GM23338 (cell line): ENCODE results near the gene NLRC5. TPM values are rescaled to one million over a fixed set of nuclear protein-coding genes. Genes with fewer than 3 reads are reported as not detected.

Source experiments
- ATAC-seq: fragments of 200-7000 bp; cut with Tn5 transposase; 3 replicates; pipeline ENCODE4 v1.9.1; 2020
- DNase-seq: peaks from one replicate; pipeline ENCODE4 v3.0.0-alpha.2; 2015; ENCODE audit warnings: low spot score
- H2AFZ ChIP-seq: fragments of 200-600 bp; sonication (generic); 2 replicates; pipeline ENCODE4 v1.8.0; 2016; ENCODE audit warnings: antibody characterized with exemption, mild to moderate bottlenecking, moderate library complexity
- H3F3A ChIP-seq: fragments of 200-600 bp; sonication (generic); replicated peaks from 2 replicates; pipeline ENCODE4 v1.8.0; 2017; ENCODE audit warnings: antibody characterized with exemption, mixed run types, low read depth
- H3K27ac ChIP-seq: fragments of 200-600 bp; sonication (generic); 2 replicates; pipeline ENCODE4 v1.6.1; 2016; ENCODE audit warnings: low read depth
- H3K27me3 ChIP-seq: fragments of 200-600 bp; sonication (generic); 2 replicates; pipeline ENCODE4 v1.8.0; 2016; ENCODE audit warnings: mild to moderate bottlenecking, mixed run types, moderate library complexity; ENCODE audit not compliant: insufficient read depth
- H3K36me3 ChIP-seq: fragments of 200-600 bp; sonication (generic); 2 replicates; pipeline ENCODE4 v1.8.0; 2016; ENCODE audit warnings: mild to moderate bottlenecking; ENCODE audit not compliant: insufficient read depth
- H3K4me1 ChIP-seq: fragments of 200-600 bp; sonication (generic); 2 replicates; pipeline ENCODE4 v1.8.0; 2016; ENCODE audit warnings: mild to moderate bottlenecking, moderate library complexity; ENCODE audit not compliant: insufficient read depth
- H3K4me2 ChIP-seq: fragments of 200-600 bp; sonication (generic); 2 replicates; pipeline ENCODE4 v1.7.1; 2017; ENCODE audit warnings: mixed run types
- H3K4me3 ChIP-seq: fragments of 200-600 bp; sonication (generic); 2 replicates; pipeline ENCODE4 v1.6.1; 2016; ENCODE audit warnings: mixed run types
- H3K79me2 ChIP-seq: fragments of 200-600 bp; sonication (generic); replicated peaks from 2 replicates; pipeline ENCODE4 v1.8.0; 2017; ENCODE audit warnings: mild to moderate bottlenecking; ENCODE audit not compliant: insufficient read depth
- H3K9me2 ChIP-seq: fragments of 200-600 bp; sonication (generic); 2 replicates; pipeline ENCODE4 v1.8.0; 2017; ENCODE audit not compliant: insufficient read depth
- H4K20me1 ChIP-seq: fragments of 200-600 bp; sonication (generic); replicated peaks from 2 replicates; pipeline ENCODE4 v1.8.0; 2017; ENCODE audit warnings: mild to moderate bottlenecking; ENCODE audit not compliant: insufficient read depth
- H3K27ac Mint-ChIP-seq: 2 replicates; pipeline ENCODE4 v1.8.0; 2020; ENCODE audit warnings: inconsistent platforms, mild to moderate bottlenecking, moderate library complexity, mixed read lengths
- H3K27me3 Mint-ChIP-seq: 3 replicates; pipeline ENCODE4 v1.8.0; 2022; ENCODE audit warnings: low read depth, mild to moderate bottlenecking, moderate library complexity, mixed read lengths, inconsistent platforms; ENCODE audit not compliant: insufficient read depth, poor library complexity
- H3K36me3 Mint-ChIP-seq: 3 replicates; pipeline ENCODE4 v1.8.0; 2021; ENCODE audit warnings: low read depth, mild to moderate bottlenecking, inconsistent platforms, moderate library complexity, mixed read lengths
- H3K4me1 Mint-ChIP-seq: 3 replicates; pipeline ENCODE4 v1.8.0; 2020; ENCODE audit warnings: mild to moderate bottlenecking, inconsistent platforms, mixed read lengths
- H3K4me3 Mint-ChIP-seq: 3 replicates; pipeline ENCODE4 v1.8.0; 2021; ENCODE audit warnings: moderate library complexity, mild to moderate bottlenecking, inconsistent platforms, mixed read lengths
- H3K9me3 Mint-ChIP-seq: 3 replicates; pipeline ENCODE4 v1.8.0; 2020; ENCODE audit warnings: moderate library complexity, mild to moderate bottlenecking, inconsistent platforms, mixed read lengths
- CREB1 ChIP-seq: fragments of 250-450 bp; sonication (Bioruptor Pico); IDR thresholded peaks from 2 replicates; pipeline ENCODE4 v1.5.0; 2020; ENCODE audit warnings: low read depth, mild to moderate bottlenecking, moderate library complexity
- CTCF ChIP-seq, 2 experiments: fragments of 200-600 bp in 1 of 2; sonication (generic) in 1 of 2; conservative IDR thresholded peaks; 2 replicates each; pipeline versions ENCODE4 v1.5.1 to v1.6.1; 2016 to 2017; ENCODE audit warnings: antibody characterized with exemption in 2 of 2, low read depth in 2 of 2, mild to moderate bottlenecking in 2 of 2, moderate library complexity in 1 of 2
- ETS1 ChIP-seq: IDR thresholded peaks from 2 replicates; pipeline ENCODE4 v1.6.1; 2016; ENCODE audit warnings: antibody characterized with exemption
- EZH2 ChIP-seq: fragments of 200-600 bp; sonication (generic); IDR thresholded peaks from one replicate; pipeline ENCODE4 v1.8.0; 2017; ENCODE audit warnings: antibody characterized with exemption, mild to moderate bottlenecking, low read depth; ENCODE audit not compliant: unreplicated experiment
- EZH2phosphoT487 ChIP-seq: fragments of 200-600 bp; sonication (generic); IDR thresholded peaks from one replicate; pipeline ENCODE4 v1.8.1; 2018; ENCODE audit warnings: antibody characterized with exemption; ENCODE audit not compliant: unreplicated experiment
- JUNB ChIP-seq: IDR thresholded peaks from one replicate; pipeline ENCODE4 v1.6.1; 2016; ENCODE audit warnings: antibody characterized with exemption; ENCODE audit not compliant: unreplicated experiment
- NANOG ChIP-seq: IDR thresholded peaks from 2 replicates; pipeline ENCODE4 v1.6.1; 2016; ENCODE audit warnings: antibody characterized with exemption, borderline replicate concordance
- POLR2AphosphoS5 ChIP-seq: IDR thresholded peaks from 2 replicates; pipeline ENCODE4 v1.6.1; 2016; ENCODE audit warnings: antibody characterized with exemption, low read depth
- REST ChIP-seq: IDR thresholded peaks from one replicate; pipeline ENCODE4 v1.6.1; 2018; ENCODE audit warnings: antibody characterized with exemption; ENCODE audit not compliant: unreplicated experiment
- STAT1 ChIP-seq: IDR thresholded peaks from one replicate; pipeline ENCODE4 v1.6.1; 2016; ENCODE audit warnings: antibody characterized with exemption; ENCODE audit not compliant: unreplicated experiment
- ZNF114 ChIP-seq: fragments of 250-450 bp; sonication (Bioruptor Pico); IDR thresholded peaks from 2 replicates; pipeline ENCODE4 v1.5.0; 2020; ENCODE audit warnings: mild to moderate bottlenecking, moderate library complexity
- ZNF331 ChIP-seq: fragments of 250-450 bp; sonication (Bioruptor Pico); IDR thresholded peaks from 2 replicates; pipeline ENCODE4 v1.5.0; 2020; ENCODE audit warnings: low read depth, mild to moderate bottlenecking, moderate library complexity
- polyA plus RNA-seq: library from polyadenylated mRNA; unstranded; fragments of >200 nt; fragmentation: Nextera tagmentation; extraction: Ambion mirVana; gene quantifications from 2 replicates; pipeline ENCODE4 v1.2.1, GENCODE V29; 2016
- total RNA-seq: library from RNA; depleted of rRNA; stranded (reverse); fragments of >200 nt; shearing (Covaris generic); gene quantifications from 2 replicates; pipeline ENCODE4 v1.2.3, GENCODE V29; 2014
- TF ChIP-seq, protein P1 (sequence below): fragments of 250-450 bp; sonication (Bioruptor Pico); IDR thresholded peaks from 2 replicates; pipeline ENCODE4 v1.5.0; 2020; ENCODE audit warnings: mild to moderate bottlenecking, moderate library complexity

Gene NLRC5
- total and polyA plus RNA-seq, 2 experiments from 2014 or later = 2.3 to 3.9 TPM

DNA sequence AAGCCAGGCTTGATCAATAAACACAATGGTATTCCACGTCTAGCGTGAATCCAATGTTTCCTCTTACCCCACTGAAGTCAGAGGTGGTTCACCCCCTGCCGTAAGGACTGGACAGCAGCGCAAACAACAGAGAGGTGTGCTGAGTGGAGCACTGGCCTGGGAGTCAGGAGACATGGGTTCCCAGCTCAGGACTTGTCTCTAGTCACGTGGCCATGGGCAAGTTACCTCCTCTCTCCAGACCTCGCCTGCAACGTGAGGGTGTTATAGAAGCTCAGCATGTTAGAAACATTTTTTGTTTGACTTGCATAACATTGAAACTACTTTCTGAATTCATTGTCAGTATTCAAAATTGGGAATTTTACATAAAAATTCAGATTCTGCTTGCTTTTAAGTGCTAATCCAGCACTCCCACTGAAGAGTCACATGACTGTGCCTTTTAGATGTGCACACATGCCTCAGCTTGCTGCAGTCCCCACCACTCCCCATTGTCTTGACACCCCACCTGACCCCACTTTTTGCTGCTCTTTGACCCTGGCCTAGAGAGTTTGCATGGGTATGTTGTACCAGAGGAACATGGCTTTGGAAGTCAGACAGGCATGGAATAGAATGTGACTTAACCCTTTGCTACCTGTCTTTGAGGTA lies 94.2 kb downstream of the NLRC5 start:
- no peaks in the 10 kb centered on the region for H3K9me3 Mint-ChIP-seq
- no peak for DNase-seq
- H3K4me1 Mint-ChIP-seq = peaks cover 10% of the 10 kb centered on the region
- Histone ChIP-seq H3K27ac (no peak overlapping the region), H3K27me3 (no peaks in the 10 kb centered on the region), H3K79me2 (no peaks in the 10 kb centered on the region), H3F3A (no peaks in the 10 kb centered on the region), H3K36me3 (no peaks in the 10 kb centered on the region), H4K20me1 (no peaks in the 10 kb centered on the region), H2AFZ (no peak overlapping the region), H3K4me2 (no peak overlapping the region), H3K4me1 (no peaks in the 10 kb centered on the region), H3K9me2 (no peaks in the 10 kb centered on the region), H3K4me3 (no peak overlapping the region)
- no peak overlapping the region for H3K27ac Mint-ChIP-seq
- H3K36me3 Mint-ChIP-seq = no peaks in the 10 kb centered on the region
- TF ChIP-seq STAT1 = no peak
- TF ChIP-seq ETS1 = no peak
- no peak for TF ChIP-seq JUNB
- TF ChIP-seq NANOG = no peak
- TF ChIP-seq EZH2 = no peak
- TF ChIP-seq ZNF114 (CRISPR knock-in tag) = no peak
- no peak for TF ChIP-seq CREB1 (CRISPR knock-in tag)
- TF ChIP-seq ZNF331 = no peak
- TF ChIP-seq, protein P1, sequence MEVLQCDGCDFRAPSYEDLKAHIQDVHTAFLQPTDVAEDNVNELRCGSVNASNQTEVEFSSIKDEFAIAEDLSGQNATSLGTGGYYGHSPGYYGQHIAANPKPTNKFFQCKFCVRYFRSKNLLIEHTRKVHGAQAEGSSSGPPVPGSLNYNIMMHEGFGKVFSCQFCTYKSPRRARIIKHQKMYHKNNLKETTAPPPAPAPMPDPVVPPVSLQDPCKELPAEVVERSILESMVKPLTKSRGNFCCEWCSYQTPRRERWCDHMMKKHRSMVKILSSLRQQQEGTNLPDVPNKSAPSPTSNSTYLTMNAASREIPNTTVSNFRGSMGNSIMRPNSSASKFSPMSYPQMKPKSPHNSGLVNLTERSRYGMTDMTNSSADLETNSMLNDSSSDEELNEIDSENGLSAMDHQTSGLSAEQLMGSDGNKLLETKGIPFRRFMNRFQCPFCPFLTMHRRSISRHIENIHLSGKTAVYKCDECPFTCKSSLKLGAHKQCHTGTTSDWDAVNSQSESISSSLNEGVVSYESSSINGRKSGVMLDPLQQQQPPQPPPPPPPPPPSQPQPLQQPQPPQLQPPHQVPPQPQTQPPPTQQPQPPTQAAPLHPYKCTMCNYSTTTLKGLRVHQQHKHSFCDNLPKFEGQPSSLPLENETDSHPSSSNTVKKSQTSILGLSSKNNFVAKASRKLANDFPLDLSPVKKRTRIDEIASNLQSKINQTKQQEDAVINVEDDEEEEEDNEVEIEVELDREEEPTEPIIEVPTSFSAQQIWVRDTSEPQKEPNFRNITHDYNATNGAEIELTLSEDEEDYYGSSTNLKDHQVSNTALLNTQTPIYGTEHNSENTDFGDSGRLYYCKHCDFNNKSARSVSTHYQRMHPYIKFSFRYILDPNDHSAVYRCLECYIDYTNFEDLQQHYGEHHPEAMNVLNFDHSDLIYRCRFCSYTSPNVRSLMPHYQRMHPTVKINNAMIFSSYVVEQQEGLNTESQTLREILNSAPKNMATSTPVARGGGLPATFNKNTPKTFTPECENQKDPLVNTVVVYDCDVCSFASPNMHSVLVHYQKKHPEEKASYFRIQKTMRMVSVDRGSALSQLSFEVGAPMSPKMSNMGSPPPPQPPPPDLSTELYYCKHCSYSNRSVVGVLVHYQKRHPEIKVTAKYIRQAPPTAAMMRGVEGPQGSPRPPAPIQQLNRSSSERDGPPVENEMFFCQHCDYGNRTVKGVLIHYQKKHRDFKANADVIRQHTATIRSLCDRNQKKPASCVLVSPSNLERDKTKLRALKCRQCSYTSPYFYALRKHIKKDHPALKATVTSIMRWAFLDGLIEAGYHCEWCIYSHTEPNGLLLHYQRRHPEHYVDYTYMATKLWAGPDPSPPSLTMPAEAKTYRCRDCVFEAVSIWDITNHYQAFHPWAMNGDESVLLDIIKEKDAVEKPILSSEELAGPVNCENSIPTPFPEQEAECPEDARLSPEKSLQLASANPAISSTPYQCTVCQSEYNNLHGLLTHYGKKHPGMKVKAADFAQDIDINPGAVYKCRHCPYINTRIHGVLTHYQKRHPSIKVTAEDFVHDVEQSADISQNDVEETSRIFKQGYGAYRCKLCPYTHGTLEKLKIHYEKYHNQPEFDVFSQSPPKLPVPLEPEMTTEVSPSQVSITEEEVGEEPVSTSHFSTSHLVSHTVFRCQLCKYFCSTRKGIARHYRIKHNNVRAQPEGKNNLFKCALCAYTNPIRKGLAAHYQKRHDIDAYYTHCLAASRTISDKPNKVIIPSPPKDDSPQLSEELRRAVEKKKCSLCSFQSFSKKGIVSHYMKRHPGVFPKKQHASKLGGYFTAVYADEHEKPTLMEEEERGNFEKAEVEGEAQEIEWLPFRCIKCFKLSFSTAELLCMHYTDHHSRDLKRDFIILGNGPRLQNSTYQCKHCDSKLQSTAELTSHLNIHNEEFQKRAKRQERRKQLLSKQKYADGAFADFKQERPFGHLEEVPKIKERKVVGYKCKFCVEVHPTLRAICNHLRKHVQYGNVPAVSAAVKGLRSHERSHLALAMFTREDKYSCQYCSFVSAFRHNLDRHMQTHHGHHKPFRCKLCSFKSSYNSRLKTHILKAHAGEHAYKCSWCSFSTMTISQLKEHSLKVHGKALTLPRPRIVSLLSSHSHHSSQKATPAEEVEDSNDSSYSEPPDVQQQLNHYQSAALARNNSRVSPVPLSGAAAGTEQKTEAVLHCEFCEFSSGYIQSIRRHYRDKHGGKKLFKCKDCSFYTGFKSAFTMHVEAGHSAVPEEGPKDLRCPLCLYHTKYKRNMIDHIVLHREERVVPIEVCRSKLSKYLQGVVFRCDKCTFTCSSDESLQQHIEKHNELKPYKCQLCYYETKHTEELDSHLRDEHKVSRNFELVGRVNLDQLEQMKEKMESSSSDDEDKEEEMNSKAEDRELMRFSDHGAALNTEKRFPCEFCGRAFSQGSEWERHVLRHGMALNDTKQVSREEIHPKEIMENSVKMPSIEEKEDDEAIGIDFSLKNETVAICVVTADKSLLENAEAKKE (CRISPR knock-in tag) = no peak
- TF ChIP-seq POLR2AphosphoS5 = no peak
- no peak for TF ChIP-seq REST
- no peak for TF ChIP-seq CTCF (conservative IDR thresholded peaks at IDR 0.05; ENCODE audit: low read depth in 2 of 2)
- TF ChIP-seq EZH2phosphoT487 = no peak
- H3K27me3 Mint-ChIP-seq = peaks cover 2% of the 10 kb centered on the region
- no peak overlapping the region for H3K4me3 Mint-ChIP-seq
- ATAC-seq = no peak
